Fibroblast of the aortic adventitia (primary cell): Measurements from ENCODE around the gene ANKRD18B. TPM values are rescaled to one million over a fixed set of nuclear protein-coding genes. Genes with fewer than 3 reads are reported as not detected.
"Not testable (repeated sequence)": the region's sequence is repeated elsewhere in the genome, so short reads cannot be mapped to it uniquely, and the experiment has no call there.

Experiments
- DNase-seq: peaks from one replicate; pipeline ENCODE4 v3.0.0-alpha.2; 2010; ENCODE audit warnings: low read depth
- H3K4me3 ChIP-seq: 2 replicates; pipeline ENCODE4 v1.5.1; 2011; ENCODE audit warnings: low read depth, mild to moderate bottlenecking, control low read depth, low read length, moderate library complexity
- total RNA-seq: library from RNA; depleted of rRNA; stranded (reverse); fragments of >200 nt; gene quantifications from 2 replicates; pipeline ENCODE4 v1.2.3, GENCODE V29; 2012; ENCODE audit warnings: low replicate concordance
- TF ChIP-seq, protein P1 (sequence below): IDR thresholded peaks from 2 replicates; pipeline ENCODE4 v1.5.1; 2011; ENCODE audit warnings: mild to moderate bottlenecking, low read length, control low read depth, inconsistent platforms; ENCODE audit not compliant: insufficient read depth

The ANKRD18B gene
- total RNA-seq, 1 donor, result 1.9 TPM

DNA sequence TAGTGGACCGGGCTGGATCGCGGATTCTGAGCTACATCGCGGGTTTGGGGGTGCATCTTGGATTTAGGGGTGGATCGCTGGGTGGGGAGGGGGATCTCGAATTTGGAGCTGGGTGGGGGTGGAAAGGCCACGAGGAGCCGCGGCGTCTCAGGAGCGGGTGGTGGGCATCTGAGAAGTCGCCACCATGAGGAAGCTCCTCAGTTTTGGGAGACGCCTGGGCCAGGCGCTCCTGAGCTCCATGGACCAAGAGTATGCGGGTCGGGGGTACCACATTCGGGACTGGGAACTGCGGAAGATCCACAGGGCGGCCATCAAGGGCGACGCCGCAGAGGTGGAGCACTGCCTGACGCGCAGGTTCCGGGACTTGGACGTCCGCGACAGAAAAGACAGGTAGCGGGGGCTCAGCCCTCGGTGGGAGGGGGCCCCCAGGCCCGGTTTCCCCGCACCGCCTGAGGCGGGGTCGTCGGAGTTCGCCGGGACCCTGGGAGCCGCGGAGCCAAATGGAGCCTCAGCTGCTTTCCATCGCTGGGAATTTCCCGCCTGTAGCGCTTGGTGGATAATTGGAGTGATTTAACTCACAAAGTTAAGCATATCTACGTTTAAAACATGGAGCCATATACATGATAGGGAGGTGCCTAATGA is 376 bp downstream of the ANKRD18B start:
- TF ChIP-seq, protein P1, sequence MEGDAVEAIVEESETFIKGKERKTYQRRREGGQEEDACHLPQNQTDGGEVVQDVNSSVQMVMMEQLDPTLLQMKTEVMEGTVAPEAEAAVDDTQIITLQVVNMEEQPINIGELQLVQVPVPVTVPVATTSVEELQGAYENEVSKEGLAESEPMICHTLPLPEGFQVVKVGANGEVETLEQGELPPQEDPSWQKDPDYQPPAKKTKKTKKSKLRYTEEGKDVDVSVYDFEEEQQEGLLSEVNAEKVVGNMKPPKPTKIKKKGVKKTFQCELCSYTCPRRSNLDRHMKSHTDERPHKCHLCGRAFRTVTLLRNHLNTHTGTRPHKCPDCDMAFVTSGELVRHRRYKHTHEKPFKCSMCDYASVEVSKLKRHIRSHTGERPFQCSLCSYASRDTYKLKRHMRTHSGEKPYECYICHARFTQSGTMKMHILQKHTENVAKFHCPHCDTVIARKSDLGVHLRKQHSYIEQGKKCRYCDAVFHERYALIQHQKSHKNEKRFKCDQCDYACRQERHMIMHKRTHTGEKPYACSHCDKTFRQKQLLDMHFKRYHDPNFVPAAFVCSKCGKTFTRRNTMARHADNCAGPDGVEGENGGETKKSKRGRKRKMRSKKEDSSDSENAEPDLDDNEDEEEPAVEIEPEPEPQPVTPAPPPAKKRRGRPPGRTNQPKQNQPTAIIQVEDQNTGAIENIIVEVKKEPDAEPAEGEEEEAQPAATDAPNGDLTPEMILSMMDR, result no peak
- DNase-seq, result no peak
- peak overlapping the region; percentile 69 for H3K4me3 ChIP-seq

DNA sequence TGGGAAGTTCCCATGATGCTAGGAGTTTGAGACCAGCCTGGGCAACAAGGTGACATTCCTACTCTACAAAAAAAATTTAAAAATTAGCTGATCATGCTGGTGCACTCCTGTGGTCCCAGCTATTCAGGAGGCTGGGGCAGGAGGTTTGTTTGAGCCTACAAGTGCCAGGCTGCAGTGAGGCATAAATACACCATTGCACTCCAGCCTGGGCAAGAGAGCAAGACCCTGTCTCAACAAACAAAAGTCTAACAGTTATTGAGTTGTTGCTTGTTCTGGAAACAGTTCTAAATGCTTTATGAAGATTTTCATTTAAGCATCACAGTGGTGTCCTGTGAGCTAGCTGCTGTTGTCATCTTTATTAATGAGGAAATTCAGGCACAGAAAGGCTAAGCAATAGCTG is 4.0 kb downstream of the ANKRD18B start:
- H3K4me3 ChIP-seq, DNase-seq: not testable (repeated sequence)

DNA sequence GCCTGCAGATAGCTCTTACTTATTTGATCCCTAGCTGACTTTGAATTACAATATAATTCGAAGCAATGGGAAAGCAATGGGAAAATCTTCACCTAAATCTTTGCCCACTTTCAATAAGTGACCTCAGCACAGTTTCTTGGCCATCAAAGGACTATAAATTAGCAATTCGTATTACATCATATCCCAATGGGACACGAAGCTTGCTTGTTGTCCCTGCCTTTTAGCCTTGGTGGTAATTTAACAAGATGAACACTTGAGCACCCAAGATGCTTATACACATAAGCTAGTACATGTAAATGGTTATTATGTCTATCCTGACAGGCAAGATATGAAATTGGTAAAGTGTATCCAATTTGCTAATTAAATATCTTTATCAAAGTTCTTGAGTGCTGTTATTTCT is 9.9 kb downstream of the ANKRD18B start:
- H3K4me3 ChIP-seq, DNase-seq: not testable (repeated sequence)

DNA sequence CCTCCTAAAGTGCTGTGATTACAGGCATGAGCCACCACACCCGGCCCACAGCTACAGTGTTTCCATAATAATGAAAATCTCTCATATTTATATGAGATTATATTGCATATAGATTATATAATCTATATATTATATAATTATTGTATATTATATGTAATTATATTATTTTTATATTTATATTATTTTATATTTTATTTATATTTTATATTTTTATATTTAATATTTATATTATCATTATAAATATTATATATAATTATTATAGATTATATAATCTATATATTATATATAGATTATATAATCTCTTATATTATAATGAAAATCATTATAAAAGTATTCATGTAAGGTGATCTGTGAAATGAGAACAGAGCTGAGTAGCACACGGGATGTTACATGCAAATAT is 11.5 kb downstream of the ANKRD18B start:
- TF ChIP-seq, protein P1, result no peak
- DNase-seq, result no peak
- H3K4me3 ChIP-seq, result no peak overlapping the region

DNA sequence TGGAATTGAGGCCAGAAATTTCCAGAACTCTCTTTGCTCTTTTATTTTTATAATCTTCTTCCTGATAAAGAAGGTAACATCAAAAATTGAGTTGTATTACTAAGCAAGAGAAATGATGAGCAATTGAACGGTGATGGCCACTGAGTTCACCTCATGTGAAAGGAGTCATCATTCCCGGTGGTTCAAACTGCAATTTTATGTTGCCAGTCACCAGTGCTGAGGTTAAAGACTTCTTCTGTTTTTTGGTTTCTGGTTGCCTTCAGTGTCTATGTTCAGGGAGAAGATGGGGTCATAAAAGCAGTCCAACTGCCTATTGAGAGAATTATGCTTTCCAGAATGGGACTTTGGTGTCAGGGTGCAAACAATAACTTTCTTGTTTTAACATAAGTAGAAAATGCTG is 19.4 kb downstream of the ANKRD18B start:
- not testable (repeated sequence) for H3K4me3 ChIP-seq, DNase-seq

GRCh38 chr9:33545715-33546114 is 21.7 kb downstream of the ANKRD18B start:
- H3K4me3 ChIP-seq, DNase-seq: not testable (repeated sequence)

DNA sequence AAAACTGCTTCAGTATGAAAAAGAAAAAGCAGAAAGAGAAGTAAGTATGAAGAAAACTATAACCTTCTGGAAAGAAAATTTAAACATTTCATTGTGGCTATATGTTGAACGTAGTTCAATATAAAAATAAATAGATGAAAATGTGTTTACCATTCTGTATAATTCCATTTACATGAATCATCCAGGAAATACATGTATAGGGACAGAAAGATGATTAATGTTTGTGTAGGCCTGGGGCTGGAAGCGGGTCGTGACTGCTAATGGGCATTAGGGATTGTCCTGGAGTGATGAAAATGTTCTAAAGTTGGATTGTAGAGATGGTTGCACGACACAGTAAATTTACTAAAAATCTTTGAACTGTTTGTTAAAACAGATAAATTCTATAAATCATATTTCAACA is 24.8 kb downstream of the ANKRD18B start:
- not testable (repeated sequence) for H3K4me3 ChIP-seq, DNase-seq

GRCh38 chr9:33549418-33549817 is 25.4 kb downstream of the ANKRD18B start:
- H3K4me3 ChIP-seq, DNase-seq: not testable (repeated sequence)

GRCh38 chr9:33551183-33551582 is 27.1 kb downstream of the ANKRD18B start:
- H3K4me3 ChIP-seq, DNase-seq: not testable (repeated sequence)

GRCh38 chr9:33552315-33552725 is 28.3 kb downstream of the ANKRD18B start:
- peak; percentile 62 for DNase-seq
- H3K4me3 ChIP-seq, result not testable (repeated sequence)

- H3K4me3 ChIP-seq, result not testable (repeated sequence)
- peak; percentile 42 for DNase-seq
Measured at GRCh38 chr9:33560217-33560616, 36.2 kb downstream of the ANKRD18B start.

- not testable (repeated sequence) for H3K4me3 ChIP-seq
- DNase-seq, result peak; percentile 34
Measured at GRCh38 chr9:33562196-33562595, 38.1 kb downstream of the ANKRD18B start.

- DNase-seq, H3K4me3 ChIP-seq: not testable (repeated sequence)
Measured at GRCh38 chr9:33567776-33568175, 43.7 kb downstream of the ANKRD18B start.

- H3K4me3 ChIP-seq, DNase-seq: not testable (repeated sequence)
Measured at GRCh38 chr9:33577786-33578185, 53.7 kb downstream of the ANKRD18B start.

- H3K4me3 ChIP-seq, DNase-seq: not testable (repeated sequence)
Measured at GRCh38 chr9:33579996-33580395, 55.9 kb downstream of the ANKRD18B start.

DNA sequence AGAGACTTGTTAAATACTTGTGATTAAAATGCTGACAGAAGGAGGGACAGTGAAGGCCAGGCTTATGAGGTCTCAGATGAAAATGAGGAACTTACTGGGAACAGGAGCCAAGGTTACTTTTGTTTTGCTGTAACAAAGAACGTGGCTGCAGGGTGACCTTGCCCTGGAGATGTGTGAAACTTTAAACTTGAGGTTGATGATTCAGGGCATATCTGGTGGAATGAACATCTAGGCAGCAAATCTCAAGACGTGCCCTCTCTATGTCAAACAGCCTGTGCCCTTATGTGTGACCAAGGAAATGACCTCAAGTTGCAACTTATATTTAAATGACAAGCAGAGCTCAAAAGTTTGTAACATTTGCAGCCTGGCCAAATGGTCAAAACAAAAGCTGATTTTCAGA is 58.6 kb downstream of the ANKRD18B start:
- not testable (repeated sequence) for H3K4me3 ChIP-seq, DNase-seq

DNA sequence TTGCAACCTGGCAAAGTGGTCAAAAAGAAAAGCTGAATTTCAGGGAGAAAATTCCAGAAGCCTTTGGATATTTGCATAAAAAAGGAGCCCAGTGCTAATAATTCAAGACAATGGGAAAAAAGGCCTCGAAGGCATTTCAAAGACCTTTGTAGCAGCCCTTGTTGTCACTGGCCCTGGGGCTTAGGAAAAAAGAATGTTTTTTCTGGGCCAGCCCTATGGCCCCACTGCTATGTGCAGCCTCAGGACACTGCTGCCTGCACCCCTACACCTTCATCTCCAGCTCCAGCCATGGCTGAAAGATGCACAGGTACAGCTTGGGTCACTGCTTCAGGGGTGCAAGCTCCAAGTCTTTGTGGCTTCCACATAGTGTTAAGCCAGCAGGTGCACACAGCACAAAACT is 62.1 kb downstream of the ANKRD18B start:
- not testable (repeated sequence) for H3K4me3 ChIP-seq, DNase-seq

- not testable (repeated sequence) for H3K4me3 ChIP-seq, DNase-seq
Measured at GRCh38 chr9:33587799-33588198, 63.7 kb downstream of the ANKRD18B start.
